Mucosa of stomach (tissue), 1 donor: Measurements from ENCODE around the gene PKD2L2.

ENCODE experiments used
- H3K27me3 ChIP-seq: one replicate; pipeline ENCODE4 v1.7.0; 2013; ENCODE audit warnings: mild to moderate bottlenecking, low read length; ENCODE audit not compliant: control insufficient read depth, insufficient read depth
- H3K36me3 ChIP-seq: one replicate; pipeline ENCODE4 v1.7.0; 2013; ENCODE audit warnings: low read length; ENCODE audit not compliant: control insufficient read depth, insufficient read depth
- H3K4me1 ChIP-seq: one replicate; pipeline ENCODE4 v1.7.0; 2013; ENCODE audit warnings: mild to moderate bottlenecking, low read length; ENCODE audit not compliant: control insufficient read depth, insufficient read depth
- H3K4me3 ChIP-seq: one replicate; pipeline ENCODE4 v1.7.0; 2013; ENCODE audit warnings: low read length
- H3K9ac ChIP-seq: one replicate; pipeline ENCODE4 v1.7.0; 2013; ENCODE audit warnings: mild to moderate bottlenecking, low read length, moderate library complexity
- H3K9me3 ChIP-seq: one replicate; pipeline ENCODE4 v1.7.0; 2013; ENCODE audit warnings: mild to moderate bottlenecking, low read length, moderate library complexity; ENCODE audit not compliant: control insufficient read depth
- donor health status: Pancreatic carcinoma.

PKD2L2 gene

GRCh38 chr5:137894586-137894985 is 5.3 kb downstream of the PKD2L2 start:
- no peak overlapping the region for H3K4me3 ChIP-seq
- no peaks in the 10 kb centered on the region for H3K9me3 ChIP-seq
- no peaks in the 10 kb centered on the region for H3K27me3 ChIP-seq
- H3K4me1 ChIP-seq = peaks cover 5% of the 10 kb centered on the region
- no peak overlapping the region for H3K9ac ChIP-seq
- H3K36me3 ChIP-seq = no peaks in the 10 kb centered on the region

GRCh38 chr5:137896560-137896959 is 7.3 kb downstream of the PKD2L2 start:
- Histone ChIP-seq H3K9me3 (no peaks in the 10 kb centered on the region), H3K9ac (no peak overlapping the region)

GRCh38 chr5:137899493-137899892 is 10.2 kb downstream of the PKD2L2 start:
- no peak overlapping the region for H3K4me3 ChIP-seq
- no peaks in the 10 kb centered on the region for H3K4me1 ChIP-seq

More at GRCh38 chr5:137896560-137896959, 7.3 kb downstream of the PKD2L2 start:
- H3K4me3 ChIP-seq = no peak overlapping the region
- no peaks in the 10 kb centered on the region for H3K4me1 ChIP-seq
- no peaks in the 10 kb centered on the region for H3K27me3 ChIP-seq
- H3K36me3 ChIP-seq = no peaks in the 10 kb centered on the region

GRCh38 chr5:137901011-137901817 is 12.0 kb downstream of the PKD2L2 start:
- H3K9me3 ChIP-seq = no peaks in the 10 kb centered on the region
- H3K4me3 ChIP-seq = no peak overlapping the region
- H3K9ac ChIP-seq = no peak overlapping the region
- no peaks in the 10 kb centered on the region for H3K4me1 ChIP-seq
- no peaks in the 10 kb centered on the region for H3K36me3 ChIP-seq
- H3K27me3 ChIP-seq = no peaks in the 10 kb centered on the region

More at GRCh38 chr5:137899493-137899892, 10.2 kb downstream of the PKD2L2 start:
- no peak overlapping the region for H3K9ac ChIP-seq
- H3K27me3 ChIP-seq = no peaks in the 10 kb centered on the region
- H3K36me3 ChIP-seq = no peaks in the 10 kb centered on the region
- no peaks in the 10 kb centered on the region for H3K9me3 ChIP-seq

GRCh38 chr5:137902408-137903133 is 13.3 kb downstream of the PKD2L2 start:
- H3K4me3 ChIP-seq = no peak overlapping the region
- no peaks in the 10 kb centered on the region for H3K36me3 ChIP-seq
- H3K9ac ChIP-seq = no peak overlapping the region

GRCh38 chr5:137914758-137915157 is 25.5 kb downstream of the PKD2L2 start:
- no peaks in the 10 kb centered on the region for H3K9me3 ChIP-seq
- no peaks in the 10 kb centered on the region for H3K27me3 ChIP-seq
- no peak overlapping the region for H3K4me3 ChIP-seq
- no peaks in the 10 kb centered on the region for H3K4me1 ChIP-seq
- no peak overlapping the region for H3K9ac ChIP-seq
- no peaks in the 10 kb centered on the region for H3K36me3 ChIP-seq

More at GRCh38 chr5:137902408-137903133, 13.3 kb downstream of the PKD2L2 start:
- Histone ChIP-seq H3K27me3 (no peaks in the 10 kb centered on the region), H3K4me1 (no peaks in the 10 kb centered on the region), H3K9me3 (no peaks in the 10 kb centered on the region)

GRCh38 chr5:137916923-137917322 is 27.7 kb downstream of the PKD2L2 start:
- no peaks in the 10 kb centered on the region for H3K9me3 ChIP-seq
- no peak overlapping the region for H3K9ac ChIP-seq
- no peak overlapping the region for H3K4me3 ChIP-seq
- H3K27me3 ChIP-seq = no peaks in the 10 kb centered on the region
- no peaks in the 10 kb centered on the region for H3K4me1 ChIP-seq
- H3K36me3 ChIP-seq = no peaks in the 10 kb centered on the region

GRCh38 chr5:137921931-137922330 is 32.7 kb downstream of the PKD2L2 start:
- H3K36me3 ChIP-seq = no peaks in the 10 kb centered on the region
- no peak overlapping the region for H3K9ac ChIP-seq
- H3K4me3 ChIP-seq = no peak overlapping the region
- no peaks in the 10 kb centered on the region for H3K9me3 ChIP-seq
- H3K4me1 ChIP-seq = no peaks in the 10 kb centered on the region
- no peaks in the 10 kb centered on the region for H3K27me3 ChIP-seq

- Histone ChIP-seq H3K9ac (no peak overlapping the region), H3K9me3 (no peaks in the 10 kb centered on the region)
Measured at GRCh38 chr5:137923856-137924255, 34.6 kb downstream of the PKD2L2 start.

GRCh38 chr5:137932800-137933199 is 43.5 kb downstream of the PKD2L2 start:
- Histone ChIP-seq H3K4me1 (peaks cover 11% of the 10 kb centered on the region), H3K9me3 (no peaks in the 10 kb centered on the region), H3K27me3 (no peaks in the 10 kb centered on the region), H3K36me3 (no peaks in the 10 kb centered on the region), H3K9ac (no peak overlapping the region), H3K4me3 (no peak overlapping the region)

More at GRCh38 chr5:137923856-137924255, 34.6 kb downstream of the PKD2L2 start:
- no peak overlapping the region for H3K4me3 ChIP-seq
- no peaks in the 10 kb centered on the region for H3K36me3 ChIP-seq
- H3K27me3 ChIP-seq = no peaks in the 10 kb centered on the region
- no peaks in the 10 kb centered on the region for H3K4me1 ChIP-seq

GRCh38 chr5:137933491-137933911 is 44.2 kb downstream of the PKD2L2 start:
- H3K9ac ChIP-seq = no peak overlapping the region
- H3K9me3 ChIP-seq = no peaks in the 10 kb centered on the region
- peaks cover 11% of the 10 kb centered on the region for H3K4me1 ChIP-seq
- no peaks in the 10 kb centered on the region for H3K27me3 ChIP-seq
- no peak overlapping the region for H3K4me3 ChIP-seq
- H3K36me3 ChIP-seq = no peaks in the 10 kb centered on the region

GRCh38 chr5:137935190-137935589 is 45.9 kb downstream of the PKD2L2 start:
- peaks cover 11% of the 10 kb centered on the region for H3K4me1 ChIP-seq
- H3K36me3 ChIP-seq = no peaks in the 10 kb centered on the region
- no peak overlapping the region for H3K4me3 ChIP-seq
- H3K27me3 ChIP-seq = no peaks in the 10 kb centered on the region
- H3K9ac ChIP-seq = no peak overlapping the region
- no peaks in the 10 kb centered on the region for H3K9me3 ChIP-seq
